ENCODE results near the gene PPP1R3F.
"Not testable (repeated sequence)": the region's sequence is repeated elsewhere in the genome, so short reads cannot be mapped to it uniquely, and the experiment has no call there.

The PPP1R3F gene

GRCh38 chrX:49323735-49324134 lies 54.1 kb downstream of the PPP1R3F start:
- not testable (repeated sequence) for DNase-seq

GRCh38 chrX:49330421-49330820 lies 60.8 kb downstream of the PPP1R3F start:
- DNase-seq: not testable (repeated sequence)

- DNase-seq: not testable (repeated sequence)
Observed at GRCh38 chrX:49331282-49331681, 61.7 kb downstream of the PPP1R3F start, which contains the start of gene GAGE13. GAGE13 (plus strand) TSS chrX:49331582; CDS start chrX:49332738, 1,156 bp downstream.

- not testable (repeated sequence) for DNase-seq
Observed at GRCh38 chrX:49331841-49332240, 62.2 kb downstream of the PPP1R3F start.

Measured in activated T-cell treated with anti-CD3 and anti-CD28 coated beads, Interleukin-2, amount 50 U/mL, for 48 hours (primary cell).